Esophagus muscularis mucosa (tissue), 4 donors: ENCODE data around the gene KRT34. TPM values are rescaled to one million over a fixed set of nuclear protein-coding genes. Genes with fewer than 3 reads are reported as not detected.
"Not testable (repeated sequence)": the region's sequence is repeated elsewhere in the genome, so short reads cannot be mapped to it uniquely, and the experiment has no call there.

ENCODE experiments used
- DNase-seq: peaks from one replicate; pipeline ENCODE4 v3.0.0-alpha.2; 2017; ENCODE audit errors: extremely low spot score
- H3K27ac ChIP-seq, 4 donors: fragments of 200-600 bp; sonication (generic); replicated peaks in 1 of 4; 1 replicate in 3 of 4; 2 replicates in 1 of 4; pipeline ENCODE4 v1.5.1; 2016 to 2019; ENCODE audit warnings: mild to moderate bottlenecking in 1 of 4
- H3K27me3 ChIP-seq, 4 donors: fragments of 200-600 bp; sonication (generic); one replicate each; pipeline versions ENCODE4 v1.5.1 to v1.6.0; 2016 to 2019
- H3K36me3 ChIP-seq, 4 donors: fragments of 200-600 bp; sonication (generic); one replicate each; pipeline ENCODE4 v1.5.1; 2016 to 2019
- H3K4me1 ChIP-seq, 4 donors: fragments of 200-600 bp; sonication (generic); one replicate each; pipeline ENCODE4 v1.5.1; 2016 to 2019
- H3K4me3 ChIP-seq, 4 donors: fragments of 200-600 bp; sonication (generic); 1 replicate in 2 of 4; 2 replicates in 2 of 4; pipeline ENCODE4 v1.5.1; 2016 to 2019; ENCODE audit warnings: mild to moderate bottlenecking in 4 of 4, moderate library complexity in 1 of 4
- H3K9me3 ChIP-seq, 4 donors: fragments of 200-600 bp; sonication (generic); 1 replicate in 3 of 4; 2 replicates in 1 of 4; pipeline ENCODE4 v1.5.1; 2016 to 2019
- EP300 ChIP-seq: sonication (generic); formaldehyde crosslinking; IDR thresholded peaks from one replicate; pipeline ENCODE4 v1.6.1; 2017; ENCODE audit warnings: antibody characterized with exemption
- POLR2A ChIP-seq: fragments of 450-650 bp; IDR thresholded peaks from one replicate; pipeline ENCODE4 v1.6.1; 2017; ENCODE audit warnings: antibody characterized with exemption, moderate library complexity, mild to moderate bottlenecking, low read depth
- POLR2AphosphoS5 ChIP-seq, 2 donors: sonication (generic); formaldehyde crosslinking; IDR thresholded peaks; one replicate each; pipeline ENCODE4 v1.6.1; 2017; ENCODE audit warnings: antibody characterized with exemption in 2 of 2
- WGBS: methylation state at CpG from one replicate; pipeline ENCODE4 v1.1.5; 2018; 5-methylcytosine and 5-hydroxymethylcytosine counted together
- intact Hi-C: fragments of 100-400 bp; cut with DNase I; formaldehyde crosslinking; loops from one replicate; pipeline ENCODE4 v1.15.1; 2023
- total RNA-seq, 4 donors: library from RNA; depleted of rRNA; stranded (reverse); fragments of >200 nt; gene quantifications; one replicate each; pipeline versions ENCODE4 v1.1.0 to v1.2.1, GENCODE V29; 2016
- TF ChIP-seq, protein P1 (sequence below), 3 experiments: fragments of 200-600 bp in 2 of 3; fragments of 450-650 bp in 1 of 3; sonication (generic) in 2 of 3; IDR thresholded peaks; one replicate each; pipeline ENCODE4 v1.5.1; 2017 to 2019; ENCODE audit warnings: antibody characterized with exemption in 3 of 3, mild to moderate bottlenecking in 2 of 3, moderate library complexity in 1 of 3

Gene KRT34
- total RNA-seq, 4 donors from 2014 or later = not detected

DNA sequence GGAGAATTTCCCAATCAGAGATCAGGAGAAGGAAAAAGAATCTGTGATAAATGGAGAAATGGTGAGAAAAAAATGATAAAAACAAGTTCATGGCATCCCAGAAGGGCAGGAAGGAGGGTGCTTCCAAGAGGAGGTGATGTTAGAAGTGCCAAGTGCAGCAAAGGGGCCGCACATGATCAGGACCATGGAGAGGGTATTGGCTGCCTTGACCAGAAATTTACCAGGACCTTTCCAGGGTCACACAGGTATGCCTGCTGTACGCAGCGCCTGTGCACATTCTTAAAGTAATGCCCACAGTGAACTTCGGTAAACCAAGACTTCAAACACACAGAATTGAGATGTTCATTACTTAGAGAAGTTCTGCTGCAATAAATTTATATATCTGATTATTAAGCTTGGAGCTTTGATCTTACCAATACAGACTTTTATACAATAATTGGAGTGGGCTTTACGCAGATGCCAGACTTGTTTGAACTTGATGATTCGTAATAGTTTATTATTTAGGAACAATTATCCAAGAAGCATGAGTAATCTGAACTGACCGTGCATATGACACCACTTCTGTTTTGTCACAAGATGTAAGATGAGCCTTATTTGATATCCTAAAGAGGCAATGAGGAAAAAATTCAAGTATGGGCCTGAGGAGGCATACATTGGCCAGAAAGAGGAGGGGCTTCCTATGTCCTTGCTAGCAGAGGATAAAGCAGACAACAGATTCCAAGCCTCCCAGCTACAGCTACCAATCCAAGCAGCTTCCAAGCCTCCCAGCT lies 29.3 kb downstream of the KRT34 start:
- Histone ChIP-seq H3K9me3 (no peaks in the 10 kb centered on the region), H3K27me3 (no peaks in the 10 kb centered on the region), H3K27ac (no peak overlapping the region), H3K36me3 (no peaks in the 10 kb centered on the region), H3K4me3 (no peak overlapping the region), H3K4me1 (no peaks in the 10 kb centered on the region)
- TF ChIP-seq, protein P1, sequence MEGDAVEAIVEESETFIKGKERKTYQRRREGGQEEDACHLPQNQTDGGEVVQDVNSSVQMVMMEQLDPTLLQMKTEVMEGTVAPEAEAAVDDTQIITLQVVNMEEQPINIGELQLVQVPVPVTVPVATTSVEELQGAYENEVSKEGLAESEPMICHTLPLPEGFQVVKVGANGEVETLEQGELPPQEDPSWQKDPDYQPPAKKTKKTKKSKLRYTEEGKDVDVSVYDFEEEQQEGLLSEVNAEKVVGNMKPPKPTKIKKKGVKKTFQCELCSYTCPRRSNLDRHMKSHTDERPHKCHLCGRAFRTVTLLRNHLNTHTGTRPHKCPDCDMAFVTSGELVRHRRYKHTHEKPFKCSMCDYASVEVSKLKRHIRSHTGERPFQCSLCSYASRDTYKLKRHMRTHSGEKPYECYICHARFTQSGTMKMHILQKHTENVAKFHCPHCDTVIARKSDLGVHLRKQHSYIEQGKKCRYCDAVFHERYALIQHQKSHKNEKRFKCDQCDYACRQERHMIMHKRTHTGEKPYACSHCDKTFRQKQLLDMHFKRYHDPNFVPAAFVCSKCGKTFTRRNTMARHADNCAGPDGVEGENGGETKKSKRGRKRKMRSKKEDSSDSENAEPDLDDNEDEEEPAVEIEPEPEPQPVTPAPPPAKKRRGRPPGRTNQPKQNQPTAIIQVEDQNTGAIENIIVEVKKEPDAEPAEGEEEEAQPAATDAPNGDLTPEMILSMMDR (IDR thresholded peaks at IDR 0.05) = no peak
- no peak for TF ChIP-seq POLR2AphosphoS5 (IDR thresholded peaks at IDR 0.05)
- TF ChIP-seq POLR2A = no peak
- TF ChIP-seq EP300 = no peak
- intact Hi-C loops = no loop called here
- WGBS = 73% methylated on average over 7 of the region's 7 CpGs
- no peak for DNase-seq

DNA sequence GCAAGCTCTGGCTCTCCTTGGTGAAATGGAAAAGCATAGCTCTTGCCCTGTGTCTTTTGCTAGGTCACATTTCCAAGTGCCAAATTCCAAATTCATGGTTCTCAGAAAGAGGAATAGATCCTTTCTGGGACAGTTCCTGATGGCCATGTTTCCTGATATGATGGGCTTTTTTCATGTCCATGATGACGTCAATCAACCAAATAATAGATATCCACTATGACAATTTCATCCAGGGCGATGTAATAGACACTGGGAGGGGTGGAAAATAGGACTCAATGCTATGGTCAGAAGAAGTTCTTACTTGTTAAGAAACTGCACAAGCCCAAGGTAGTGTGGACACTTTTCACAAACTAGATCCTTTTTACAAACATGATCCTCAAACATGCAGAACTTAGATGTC lies 30.9 kb downstream of the KRT34 start:
- intact Hi-C loops = no loop called here
- Histone ChIP-seq H3K4me1 (no peaks in the 10 kb centered on the region), H3K4me3 (no peak overlapping the region), H3K27me3 (no peaks in the 10 kb centered on the region), H3K9me3 (no peaks in the 10 kb centered on the region), H3K36me3 (no peaks in the 10 kb centered on the region), H3K27ac (no peak overlapping the region)
- TF ChIP-seq EP300 = no peak
- TF ChIP-seq, protein P1 (IDR thresholded peaks at IDR 0.05) = no peak
- no peak for TF ChIP-seq POLR2AphosphoS5 (IDR thresholded peaks at IDR 0.05)
- TF ChIP-seq POLR2A = no peak
- 61% methylated on average over 2 of the region's 2 CpGs for WGBS
- no peak for DNase-seq

DNA sequence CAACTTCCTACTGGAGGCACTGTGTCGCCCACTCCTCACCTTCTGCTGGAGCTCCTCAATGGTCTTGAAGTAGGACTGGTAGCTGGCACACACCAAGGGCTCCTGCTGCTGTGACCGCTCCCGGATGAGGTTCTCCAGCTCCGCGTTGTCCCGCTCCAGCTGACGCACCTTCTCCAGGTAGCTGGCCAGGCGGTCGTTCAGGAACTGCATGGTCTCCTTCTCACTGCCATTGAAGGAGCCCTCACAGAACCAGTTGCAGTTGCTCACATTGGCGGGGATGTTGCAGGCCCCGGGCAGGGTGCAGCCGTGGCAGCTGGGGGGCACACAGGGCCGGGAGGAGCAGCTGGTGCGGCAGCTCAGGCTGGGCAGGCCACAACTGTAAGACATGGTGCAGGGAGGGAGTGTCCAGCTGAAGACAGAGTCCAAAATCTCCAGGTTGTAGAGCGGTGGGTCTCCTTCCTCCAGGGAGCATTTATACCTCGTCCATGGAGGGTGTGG lies 31.7 kb downstream of the KRT34 start, which contains the start of gene KRT33A:
KRT33A (minus strand) TSS at position 448 of the 498 bp plus-strand sequence; CDS start at position 387, 61 bp downstream.
- 93% methylated on average over 16 of the region's 16 CpGs for WGBS
- DNase-seq, intact Hi-C loops: not testable (repeated sequence)

DNA sequence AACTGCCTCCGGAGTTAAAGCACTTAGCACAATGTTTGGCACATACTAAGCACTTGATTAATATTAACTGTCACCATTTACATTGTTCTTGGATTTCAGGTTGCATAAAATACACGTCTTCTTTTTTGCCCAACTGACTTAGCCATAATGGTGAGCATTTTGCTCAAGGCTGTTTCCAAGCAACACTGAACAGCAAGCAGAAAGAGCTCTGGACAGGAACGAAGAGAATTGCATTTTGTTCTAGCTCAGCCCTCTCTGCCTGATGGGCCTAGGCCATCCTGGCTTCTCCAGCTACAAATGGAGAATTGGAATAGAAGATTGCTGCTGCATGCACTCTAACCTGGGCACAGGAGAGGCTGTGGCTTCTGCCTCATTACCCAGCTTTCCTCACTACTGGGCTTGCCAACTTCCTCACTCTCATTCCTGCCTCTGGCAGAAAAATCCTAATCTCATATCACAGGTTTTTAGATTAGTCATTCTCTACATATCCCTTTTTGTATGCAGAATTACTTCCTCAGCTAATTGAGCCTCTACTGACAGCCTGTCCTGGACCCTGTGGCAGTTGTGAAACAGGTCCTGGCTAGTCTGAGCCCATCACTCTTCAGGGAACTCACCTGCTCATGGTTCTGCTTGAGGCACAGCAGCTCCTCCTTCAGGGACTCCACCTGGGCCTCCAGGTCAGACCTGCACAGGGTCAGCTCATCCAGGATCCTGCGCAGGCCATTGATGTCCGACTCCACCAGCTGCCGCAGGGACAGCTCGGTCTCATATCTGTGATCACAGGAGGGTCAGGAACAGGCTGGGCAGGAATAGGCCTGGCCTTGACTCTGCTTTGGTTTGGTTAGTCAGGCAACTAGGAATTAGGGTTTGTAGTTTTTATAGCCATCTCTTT lies 34.0 kb downstream of the KRT34 start:
- Histone ChIP-seq H3K4me1 (no peaks in the 10 kb centered on the region), H3K27me3 (no peaks in the 10 kb centered on the region), H3K36me3 (no peaks in the 10 kb centered on the region), H3K27ac (no peak overlapping the region), H3K9me3 (no peaks in the 10 kb centered on the region), H3K4me3 (no peak overlapping the region)
- 77% methylated on average over 7 of the region's 7 CpGs for WGBS
- TF ChIP-seq, protein P1 (IDR thresholded peaks at IDR 0.05) = no peak
- no peak for TF ChIP-seq POLR2AphosphoS5 (IDR thresholded peaks at IDR 0.05)
- no peak for TF ChIP-seq EP300
- TF ChIP-seq POLR2A = no peak
- no peak for DNase-seq
- intact Hi-C loops = no loop called here

More for the DNA sequence above, 31.7 kb downstream of the KRT34 start, which contains the start of gene KRT33A:
- H3K4me3 ChIP-seq, H3K36me3 ChIP-seq, H3K4me1 ChIP-seq, H3K27ac ChIP-seq, H3K9me3 ChIP-seq, H3K27me3 ChIP-seq: not testable (repeated sequence)

DNA sequence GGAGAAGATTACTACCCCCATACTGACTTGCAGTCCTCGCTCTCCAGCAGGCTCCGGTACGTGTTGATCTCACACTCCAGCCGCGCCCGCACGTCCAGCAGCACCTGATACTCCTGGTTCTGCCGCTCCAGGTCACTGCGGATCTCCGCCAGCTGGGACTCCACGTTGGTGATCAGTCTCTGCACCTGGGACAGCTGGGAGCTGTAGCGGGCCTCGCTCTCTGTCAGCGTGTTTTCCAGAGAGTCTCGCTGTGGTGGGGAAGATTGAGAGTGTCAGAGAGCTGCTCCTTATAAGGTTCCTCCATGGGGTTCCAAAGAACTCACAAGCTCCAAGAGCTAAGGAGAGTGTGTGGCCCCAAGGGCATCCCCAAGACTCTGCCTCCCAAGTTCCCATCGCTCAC lies 35.7 kb downstream of the KRT34 start:
- H3K36me3 ChIP-seq, H3K27me3 ChIP-seq, intact Hi-C loops, H3K4me1 ChIP-seq, H3K4me3 ChIP-seq, H3K9me3 ChIP-seq, DNase-seq, H3K27ac ChIP-seq: not testable (repeated sequence)
- WGBS = 72% methylated on average over 16 of the region's 16 CpGs
